ENCODE results near the gene CELF2.

DNA sequence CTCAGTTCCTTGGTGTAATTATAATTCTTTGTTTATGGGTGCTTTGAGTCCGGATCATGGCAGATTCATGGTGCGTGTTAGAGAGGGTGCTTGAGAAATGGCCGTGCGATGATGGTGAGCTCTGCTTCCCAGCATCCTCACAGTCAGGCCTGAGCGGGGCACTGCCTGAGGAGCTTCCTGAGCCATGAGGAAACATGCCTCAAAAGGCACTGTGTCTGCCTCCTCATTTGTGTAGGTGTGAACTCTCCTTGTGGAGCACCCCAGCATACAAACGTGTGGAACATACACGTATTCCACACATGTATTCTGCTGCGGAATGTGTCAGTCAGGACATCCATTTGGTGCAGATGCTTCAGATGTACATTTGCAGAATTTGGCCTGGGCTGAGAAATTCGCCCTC lies 205.4 kb downstream of the CELF2 start:
- TF ChIP-seq, protein P1, sequence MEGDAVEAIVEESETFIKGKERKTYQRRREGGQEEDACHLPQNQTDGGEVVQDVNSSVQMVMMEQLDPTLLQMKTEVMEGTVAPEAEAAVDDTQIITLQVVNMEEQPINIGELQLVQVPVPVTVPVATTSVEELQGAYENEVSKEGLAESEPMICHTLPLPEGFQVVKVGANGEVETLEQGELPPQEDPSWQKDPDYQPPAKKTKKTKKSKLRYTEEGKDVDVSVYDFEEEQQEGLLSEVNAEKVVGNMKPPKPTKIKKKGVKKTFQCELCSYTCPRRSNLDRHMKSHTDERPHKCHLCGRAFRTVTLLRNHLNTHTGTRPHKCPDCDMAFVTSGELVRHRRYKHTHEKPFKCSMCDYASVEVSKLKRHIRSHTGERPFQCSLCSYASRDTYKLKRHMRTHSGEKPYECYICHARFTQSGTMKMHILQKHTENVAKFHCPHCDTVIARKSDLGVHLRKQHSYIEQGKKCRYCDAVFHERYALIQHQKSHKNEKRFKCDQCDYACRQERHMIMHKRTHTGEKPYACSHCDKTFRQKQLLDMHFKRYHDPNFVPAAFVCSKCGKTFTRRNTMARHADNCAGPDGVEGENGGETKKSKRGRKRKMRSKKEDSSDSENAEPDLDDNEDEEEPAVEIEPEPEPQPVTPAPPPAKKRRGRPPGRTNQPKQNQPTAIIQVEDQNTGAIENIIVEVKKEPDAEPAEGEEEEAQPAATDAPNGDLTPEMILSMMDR (IDR thresholded peaks at IDR 0.05): no peak
- TF ChIP-seq POLR2AphosphoS5 (IDR thresholded peaks at IDR 0.05): no peak
- no peak for TF ChIP-seq EP300 (IDR thresholded peaks at IDR 0.05)

Measured in sigmoid colon (tissue), 4 donors.